Measurements from ENCODE around the gene G3BP1. TPM values are rescaled to one million over a fixed set of nuclear protein-coding genes. Genes with fewer than 3 reads are reported as not detected.
"Not testable (repeated sequence)": the region's sequence is repeated elsewhere in the genome, so short reads cannot be mapped to it uniquely, and the experiment has no call there.

The G3BP1 gene
- 60.7 TPM for total RNA-seq

DNA sequence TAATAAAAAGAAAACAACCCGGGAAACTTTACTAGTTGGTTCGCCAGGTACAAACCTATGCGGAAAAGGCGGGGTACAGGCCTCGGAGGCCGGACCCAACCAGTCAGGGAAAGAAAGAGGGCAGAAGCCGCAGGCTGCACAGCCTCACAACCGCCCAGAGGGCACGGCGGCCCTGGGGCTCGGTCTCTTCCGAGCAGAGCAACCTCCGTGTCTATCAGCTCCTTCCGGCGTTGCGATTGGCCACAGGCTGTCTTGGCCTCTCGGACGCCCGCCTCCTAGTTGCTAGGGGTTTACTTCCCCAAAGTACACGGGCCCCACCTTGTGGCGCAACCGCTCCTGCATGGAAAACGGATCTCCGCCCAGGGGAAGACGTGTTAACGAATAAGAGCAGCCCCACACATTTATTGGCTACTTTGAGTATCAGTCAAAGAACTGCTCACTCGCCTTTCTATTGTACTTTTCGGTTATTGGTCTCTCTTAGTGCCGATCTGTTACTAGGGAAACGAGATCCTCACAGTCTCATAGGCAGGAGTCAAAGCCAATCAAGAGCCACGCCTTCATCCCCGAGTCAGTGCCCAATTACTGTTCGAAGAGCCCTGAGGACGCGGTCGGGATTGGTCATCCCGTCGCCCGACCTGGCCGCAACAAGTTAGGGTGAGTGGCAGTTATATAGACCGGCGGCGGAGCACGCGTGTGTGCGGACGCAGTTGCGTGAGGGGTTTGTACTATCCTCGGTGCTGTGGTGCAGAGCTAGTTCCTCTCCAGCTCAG is at the start of gene G3BP1:
Gene G3BP1 (plus strand): TSS at position 696 of the 770 bp plus-strand sequence. CDS start 14,667 bp downstream, outside the sequence.
- DNase-seq (ENCODE audit: low spot score in 2 of 2) = peak; percentile 95 to 99

DNA sequence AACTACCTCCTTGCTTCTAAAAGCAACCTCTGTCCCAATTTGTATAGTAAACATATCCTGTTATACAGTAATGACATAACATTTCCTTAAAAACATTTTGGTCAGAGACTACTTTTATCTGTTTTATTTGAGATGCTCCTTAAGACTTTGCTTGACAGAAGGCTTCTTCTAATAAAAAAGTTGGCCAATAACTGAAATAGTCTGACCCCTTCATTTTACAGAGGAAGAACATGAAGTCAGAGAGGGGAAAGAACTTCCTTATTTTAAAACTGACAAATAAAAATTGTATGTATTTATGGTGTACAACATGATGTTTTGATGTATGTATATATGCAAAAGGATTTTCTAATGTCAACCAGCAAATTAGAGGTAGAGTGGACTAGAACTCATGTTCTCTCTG is 49.2 kb upstream of the G3BP1 start:
- DNase-seq (ENCODE audit: low spot score in 2 of 2) (no peak), FAIRE-seq (no peak)

More for the DNA sequence above, at the start of gene G3BP1:
- peak; percentile 99 for FAIRE-seq

DNA sequence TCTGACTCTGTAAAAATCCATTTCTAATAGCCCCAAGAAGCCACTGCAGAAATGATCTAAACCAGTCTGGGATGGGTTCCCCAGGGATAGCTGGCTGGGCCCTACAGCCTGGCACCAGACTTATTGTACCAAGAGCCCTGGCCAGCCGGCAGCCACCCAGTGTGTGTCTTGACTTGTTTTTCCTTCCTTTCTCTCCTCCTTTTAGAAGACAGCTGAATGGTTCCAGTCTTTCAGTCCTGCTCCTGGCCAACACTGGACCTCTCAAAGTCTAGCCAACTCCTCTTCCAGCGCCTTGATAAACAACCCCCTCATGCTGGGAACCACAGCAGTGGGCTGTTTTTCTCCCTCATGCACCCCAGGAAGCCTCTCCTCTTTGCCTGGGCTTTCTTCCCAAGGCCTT is 47.4 kb upstream of the G3BP1 start:
- FAIRE-seq = no peak
- DNase-seq (ENCODE audit: low spot score in 2 of 2) = no peak

DNA sequence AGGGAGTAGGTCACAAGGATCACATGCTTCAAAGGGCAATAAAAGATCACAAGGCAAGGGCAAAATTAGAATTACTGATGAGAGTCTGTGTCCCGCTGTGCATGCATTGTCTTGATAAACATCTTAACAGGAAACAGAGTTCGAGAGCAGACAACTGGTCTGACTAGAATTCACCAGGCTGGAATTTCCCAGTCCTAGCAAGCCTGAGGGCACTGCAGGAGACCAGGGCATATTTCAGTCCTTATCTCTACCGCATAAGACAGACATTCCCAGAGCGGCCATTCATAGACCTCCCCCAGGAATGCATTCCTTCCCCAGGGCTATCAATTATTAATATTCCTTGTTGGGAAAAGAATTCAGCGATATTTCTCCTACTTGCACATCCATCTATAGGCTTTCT is 42.2 kb upstream of the G3BP1 start:
- DNase-seq (ENCODE audit: low spot score in 2 of 2); FAIRE-seq: not testable (repeated sequence)

DNA sequence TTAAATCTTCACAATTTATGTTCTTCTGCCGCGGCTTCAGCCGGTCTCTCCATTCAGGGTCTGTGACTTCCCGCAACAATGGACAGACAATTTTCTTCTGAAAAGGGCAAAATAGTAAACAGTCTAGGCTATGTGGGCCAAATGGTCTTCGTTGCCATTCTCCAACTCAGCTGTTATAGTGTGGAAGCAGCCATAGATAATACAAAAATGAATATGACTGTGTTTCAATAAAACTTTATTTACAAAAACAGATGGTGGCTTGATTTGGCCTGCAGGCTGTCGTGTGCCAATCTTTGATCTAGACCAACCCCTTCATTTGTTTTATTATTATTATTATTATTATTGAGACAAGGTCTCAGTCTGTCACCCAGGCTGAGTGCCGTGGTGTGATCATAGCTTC is 41.4 kb upstream of the G3BP1 start:
- DNase-seq (ENCODE audit: low spot score in 2 of 2) (no peak), FAIRE-seq (no peak)

DNA sequence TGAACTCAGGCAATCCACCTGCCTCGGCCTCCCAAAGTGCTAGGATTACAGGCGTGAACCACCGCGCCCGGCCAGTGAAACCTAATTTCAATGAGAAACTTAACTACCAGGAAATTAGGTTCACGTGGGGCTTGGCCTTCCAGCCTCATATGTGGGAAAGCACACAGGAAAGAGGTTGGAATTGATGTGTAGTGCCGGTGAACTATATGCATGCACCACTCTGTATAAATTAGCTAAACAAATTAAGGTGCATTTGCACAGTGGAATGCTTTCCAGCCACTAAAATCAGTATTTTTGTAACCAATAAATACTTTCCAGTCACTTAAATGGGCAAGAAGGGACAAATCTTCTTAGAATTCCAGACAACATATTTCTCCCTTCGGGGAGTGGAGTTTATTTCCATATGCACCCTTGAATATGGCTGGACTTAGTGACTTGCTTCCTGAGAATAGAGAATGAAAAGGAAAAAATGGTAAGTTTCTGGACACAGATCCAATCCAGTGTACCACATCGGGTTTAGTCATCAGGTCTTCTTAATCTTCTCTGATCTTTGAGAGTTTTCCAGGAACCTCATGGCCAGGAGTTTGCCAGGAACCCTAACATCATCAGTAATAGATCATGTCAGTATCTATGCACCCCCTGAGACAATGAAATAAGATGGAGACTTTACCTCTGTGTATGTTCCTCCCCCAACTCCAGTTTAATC is 38.2 kb upstream of the G3BP1 start:
- DNase-seq (ENCODE audit: low spot score in 2 of 2) (no peak), FAIRE-seq (no peak)

DNA sequence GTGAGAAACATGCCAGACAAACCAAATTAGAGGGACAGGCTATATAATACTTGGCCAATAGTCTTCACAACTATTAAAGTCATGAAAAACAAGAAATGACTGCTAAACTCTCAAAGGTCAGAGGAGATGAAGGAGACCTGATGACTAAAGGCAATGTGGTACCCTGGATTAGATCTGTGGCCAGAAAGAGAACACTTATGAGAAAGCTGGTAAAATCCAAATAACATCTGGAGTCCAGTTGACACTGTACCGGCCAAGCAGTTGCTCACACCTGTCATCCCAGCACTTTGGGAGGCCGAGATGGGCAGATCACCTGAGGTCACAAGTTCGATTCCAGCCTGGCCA is 37.7 kb upstream of the G3BP1 start:
- no peak for FAIRE-seq
- no peak for DNase-seq (ENCODE audit: low spot score in 2 of 2)

DNA sequence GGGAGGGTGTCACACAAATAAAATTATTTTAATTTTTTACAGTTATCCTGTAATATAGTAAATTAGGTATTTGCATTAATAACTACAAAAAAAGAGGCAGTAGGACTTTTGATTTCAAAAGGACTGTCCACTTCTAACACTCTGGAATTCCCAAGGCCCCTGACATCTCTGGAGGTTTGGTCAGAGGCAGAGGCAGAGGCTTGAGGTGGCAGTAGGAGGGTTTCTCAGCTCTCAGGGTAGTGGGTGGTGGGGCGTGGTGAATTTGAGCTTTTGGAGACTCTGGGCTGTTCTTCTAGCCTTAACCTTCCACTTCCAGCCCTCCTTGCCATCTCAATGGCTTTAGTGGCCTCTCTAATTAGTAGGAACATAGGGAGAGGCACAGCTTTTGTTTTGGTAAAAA is 36.1 kb upstream of the G3BP1 start:
- no peak for FAIRE-seq
- no peak for DNase-seq (ENCODE audit: low spot score in 2 of 2)

DNA sequence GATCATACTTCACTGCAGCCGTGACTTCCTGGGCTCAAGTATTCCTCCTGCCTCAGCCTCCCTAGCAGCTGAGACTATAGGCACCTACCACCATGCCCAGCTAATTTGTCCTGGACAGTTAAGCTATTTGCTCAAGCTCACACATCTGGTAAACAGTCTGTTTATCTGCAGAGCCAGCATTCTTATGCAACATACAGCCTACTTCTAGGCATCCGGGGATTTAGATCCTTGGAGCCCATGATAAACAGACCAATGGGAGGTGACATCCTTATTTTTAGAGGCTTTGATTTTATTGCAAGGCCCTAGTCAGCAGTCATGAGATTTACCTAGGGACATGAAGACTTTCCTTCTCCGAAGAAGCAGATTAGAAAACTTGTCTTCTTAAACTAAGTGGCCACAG is 34.3 kb upstream of the G3BP1 start:
- FAIRE-seq (no peak), DNase-seq (ENCODE audit: low spot score in 2 of 2) (no peak)

DNA sequence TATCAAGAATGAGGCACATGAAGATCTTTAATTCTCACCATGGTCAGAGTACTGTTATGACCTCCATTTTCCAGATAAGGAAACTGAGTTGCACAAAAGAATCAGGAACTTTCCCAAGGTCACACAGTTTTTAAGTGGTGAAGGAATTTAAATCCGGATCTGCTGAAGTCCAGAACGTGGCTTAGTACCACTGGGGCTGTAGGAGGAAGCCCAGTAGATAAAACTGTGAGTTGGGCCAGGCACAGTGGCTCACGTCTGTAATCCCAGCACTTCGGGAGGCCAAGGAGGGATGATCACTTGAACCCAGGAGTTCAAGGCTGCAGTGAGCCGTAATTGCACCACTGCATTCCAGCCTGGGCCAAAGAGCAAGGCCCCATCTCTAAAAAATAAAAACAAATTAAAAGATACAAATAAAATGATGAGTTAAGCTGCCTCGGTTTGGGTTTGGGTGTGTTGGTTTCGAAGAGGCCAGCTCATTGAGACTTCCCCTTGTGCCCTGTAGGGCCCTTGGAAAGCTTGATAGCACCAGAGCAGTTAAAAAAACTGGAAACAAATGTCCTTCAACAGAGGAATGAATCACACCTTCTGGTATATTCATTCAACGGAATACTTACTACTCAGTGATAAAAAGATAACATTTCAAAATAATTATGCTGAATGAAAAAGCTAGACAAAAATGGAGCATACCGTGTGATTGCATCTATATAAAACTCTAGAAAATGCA is 33.5 kb upstream of the G3BP1 start:
- DNase-seq (ENCODE audit: low spot score in 2 of 2) = no peak
- FAIRE-seq = no peak

DNA sequence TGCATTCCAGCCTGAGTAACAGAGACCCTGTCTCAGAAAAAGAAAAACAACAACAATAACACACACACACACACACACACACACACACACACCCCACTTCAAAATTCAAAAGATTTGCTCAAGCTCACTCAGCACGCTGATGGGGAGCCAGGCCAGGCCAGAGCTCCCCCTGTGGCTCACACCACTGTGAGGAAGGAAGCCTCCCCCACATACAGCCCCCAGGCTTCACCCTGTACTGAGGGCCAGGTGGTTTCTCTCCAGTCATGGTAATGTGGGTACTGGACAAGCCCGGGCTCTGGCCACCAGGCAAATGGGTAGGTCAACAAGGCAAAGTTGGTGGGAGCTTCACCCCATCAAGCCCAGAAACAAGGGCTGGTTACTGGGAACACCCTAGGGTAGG is 32.4 kb upstream of the G3BP1 start:
- no peak for DNase-seq (ENCODE audit: low spot score in 2 of 2)
- no peak for FAIRE-seq

DNA sequence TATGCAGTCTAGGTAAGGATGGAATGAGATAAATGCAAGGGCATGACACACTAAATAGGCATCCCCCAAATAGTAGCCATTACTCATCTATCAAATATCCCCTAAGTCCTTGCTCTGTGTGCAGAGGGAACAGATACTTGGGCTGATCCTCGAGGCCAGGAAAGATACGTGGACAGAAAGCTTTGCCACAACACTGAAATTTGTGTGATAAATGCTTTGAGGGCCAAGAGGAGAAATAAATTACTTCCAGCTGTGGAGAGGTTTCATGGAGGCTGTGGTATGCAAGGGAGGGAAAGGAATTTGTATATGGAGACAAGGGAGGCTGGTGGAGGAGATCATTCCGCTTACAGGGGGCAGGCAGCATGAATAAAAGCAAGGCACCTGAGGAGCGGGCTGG is 31.8 kb upstream of the G3BP1 start:
- FAIRE-seq (no peak), DNase-seq (ENCODE audit: low spot score in 2 of 2) (no peak)

DNA sequence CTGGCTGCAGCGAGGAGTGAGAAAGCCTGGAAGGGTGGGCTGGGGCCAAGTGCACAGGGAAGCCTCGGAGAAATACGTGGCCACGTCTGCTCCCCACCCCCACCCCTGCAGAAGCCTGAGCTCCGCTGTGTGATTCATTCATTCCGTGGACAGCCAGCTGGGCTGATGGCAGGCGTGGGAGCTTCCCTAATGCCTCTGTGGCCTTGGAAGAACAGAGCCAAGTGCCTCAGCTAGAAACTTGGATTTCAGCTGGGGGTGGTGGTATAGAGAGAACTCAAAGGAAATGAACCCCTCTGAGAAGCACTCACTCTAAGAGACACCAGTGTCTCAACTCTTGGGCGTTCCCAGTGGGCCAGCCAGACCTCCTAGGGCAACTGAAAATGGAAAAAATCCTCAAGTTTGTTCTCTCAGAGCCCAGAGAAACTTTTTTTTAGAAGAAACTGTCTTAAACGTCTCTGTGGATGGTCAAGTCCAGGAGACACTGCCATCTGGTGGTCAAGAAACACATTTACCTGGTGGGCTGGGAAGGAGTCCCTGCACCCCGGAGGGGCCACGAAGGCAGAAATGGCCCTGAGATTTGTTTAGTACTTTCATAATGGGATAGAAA is 31.3 kb upstream of the G3BP1 start:
- peak in 1 of 2 donors; percentile 52 for DNase-seq (ENCODE audit: low spot score in 2 of 2)
- FAIRE-seq = no peak

DNA sequence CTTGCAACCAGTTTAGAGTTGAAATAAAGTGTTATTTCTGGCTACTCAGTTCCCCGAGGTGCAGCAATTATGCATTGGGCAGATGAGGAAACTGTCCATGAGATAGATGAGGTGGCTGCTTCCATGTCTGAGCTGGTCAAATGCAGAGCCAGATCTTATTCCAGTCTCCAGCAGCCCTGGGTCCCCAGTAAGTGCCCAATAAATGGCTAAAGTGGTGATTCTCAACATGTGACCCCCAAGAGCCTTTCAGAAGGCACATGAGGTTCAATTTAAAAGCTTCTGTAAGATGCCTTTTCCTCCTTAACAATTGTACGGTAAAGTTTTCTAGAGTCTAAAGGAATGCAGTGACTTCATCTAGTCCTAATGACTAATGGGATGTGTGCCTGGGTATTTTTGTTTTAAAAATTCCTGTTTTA is 30.8 kb upstream of the G3BP1 start:
- FAIRE-seq (no peak), DNase-seq (ENCODE audit: low spot score in 2 of 2) (no peak)

DNA sequence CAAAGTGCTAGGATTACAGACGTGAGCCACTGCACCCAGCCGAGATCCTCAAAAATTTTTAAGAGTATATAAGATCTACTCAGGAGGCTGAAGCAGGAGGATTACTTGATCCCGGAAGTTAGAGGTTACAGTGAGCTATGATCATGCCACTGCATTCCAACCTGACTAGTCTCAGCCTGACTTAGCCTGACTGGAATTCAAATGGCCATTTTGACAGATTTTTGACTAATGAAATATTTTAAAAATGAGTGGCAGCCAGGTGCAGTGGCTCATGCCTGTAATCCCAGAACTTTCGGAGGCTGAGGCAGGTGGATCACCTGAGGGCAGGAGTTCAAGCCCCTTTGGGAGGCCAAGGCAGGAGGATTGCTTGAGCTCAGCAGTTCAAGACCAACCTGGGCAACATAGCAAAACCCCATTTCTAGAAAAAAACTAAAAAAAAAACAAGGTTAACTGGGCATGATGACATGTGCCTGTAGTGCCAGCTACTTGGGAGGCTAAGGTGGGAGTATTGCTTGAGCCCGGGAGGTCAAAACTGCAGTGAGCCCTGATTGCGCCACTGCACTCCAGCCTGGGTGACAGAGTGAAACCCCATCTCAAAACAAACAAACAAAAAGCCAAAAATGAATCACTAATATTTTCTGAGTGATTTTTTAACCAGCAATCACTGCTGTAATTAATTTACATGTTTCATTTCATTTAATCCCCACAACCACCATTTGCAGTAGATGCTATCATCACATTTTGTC is 29.9 kb upstream of the G3BP1 start:
- no peak for FAIRE-seq
- DNase-seq (ENCODE audit: low spot score in 2 of 2) = no peak

DNA sequence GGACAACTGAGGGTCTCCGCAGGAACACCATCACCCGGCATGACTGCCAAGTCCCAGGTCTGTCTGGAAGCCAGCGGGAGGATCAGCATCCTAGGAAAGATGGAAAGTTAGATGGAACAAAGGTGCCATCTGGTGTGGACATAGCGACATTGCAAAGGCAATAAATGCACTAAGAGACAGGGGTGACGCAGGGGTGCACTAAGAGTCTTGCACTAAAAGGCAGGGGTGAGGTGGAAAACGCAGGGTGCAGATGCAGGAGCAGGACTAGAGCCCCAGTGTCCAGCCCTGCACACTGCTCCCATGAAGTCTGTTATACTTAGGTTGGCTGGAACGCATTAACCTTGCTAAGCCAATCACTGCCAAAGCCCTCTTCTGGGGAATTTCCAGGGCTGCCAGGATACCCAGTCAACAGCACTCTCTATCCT is 28.9 kb upstream of the G3BP1 start:
- peak in 1 of 2 donors; percentile 44 for DNase-seq (ENCODE audit: low spot score in 2 of 2)
- FAIRE-seq = no peak

DNA sequence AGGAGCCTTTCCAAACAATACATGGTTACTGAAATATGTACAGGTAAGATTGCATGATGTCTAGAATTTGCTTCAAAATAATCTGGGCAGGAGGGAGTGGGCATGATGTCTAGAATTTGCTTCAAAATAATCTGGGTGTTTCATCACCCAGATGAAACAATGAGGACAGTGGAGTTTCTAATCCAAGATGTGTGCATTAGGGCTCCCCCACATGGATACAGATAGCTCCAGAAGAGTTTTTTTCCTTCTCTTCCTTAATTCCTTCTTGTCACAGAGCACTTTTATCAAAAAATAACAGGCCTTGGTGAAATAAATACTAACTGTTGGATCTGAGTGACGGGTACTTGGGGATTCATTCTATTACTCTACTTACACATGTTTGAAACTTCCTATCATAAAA is 28.2 kb upstream of the G3BP1 start:
- no peak for DNase-seq (ENCODE audit: low spot score in 2 of 2)
- FAIRE-seq = no peak

DNA sequence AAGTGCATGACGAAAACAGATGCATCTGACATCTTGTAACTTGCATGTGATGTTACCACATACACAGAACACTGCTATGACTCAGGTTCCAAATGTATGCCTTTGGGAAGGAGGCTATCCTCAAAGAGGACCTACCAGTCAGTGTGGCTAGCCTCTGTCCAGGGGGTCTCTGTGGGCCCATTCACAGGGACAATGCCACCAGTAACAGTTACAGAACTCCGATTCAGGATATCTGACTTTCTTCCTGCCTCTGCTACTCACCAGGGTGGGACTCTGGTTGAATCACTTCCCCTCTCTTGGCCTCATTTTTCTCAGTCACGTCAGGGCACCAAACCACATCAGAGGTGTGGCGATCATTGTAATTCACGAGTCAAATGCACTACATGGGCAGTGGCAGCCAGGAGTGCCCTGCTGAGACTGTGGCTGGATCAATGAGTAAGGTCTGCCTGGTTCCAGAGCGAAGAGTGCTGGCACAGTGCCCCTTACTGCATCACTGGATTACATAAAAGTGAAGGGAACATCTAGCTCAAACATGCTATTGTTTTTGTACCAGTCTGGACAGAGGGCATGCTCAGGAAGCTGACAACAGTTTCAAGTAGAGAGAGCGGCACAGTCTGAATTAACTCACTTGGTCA is 26.6 kb upstream of the G3BP1 start:
- DNase-seq (ENCODE audit: low spot score in 2 of 2) = peak; percentile 29 to 49
- FAIRE-seq = no peak

DNA sequence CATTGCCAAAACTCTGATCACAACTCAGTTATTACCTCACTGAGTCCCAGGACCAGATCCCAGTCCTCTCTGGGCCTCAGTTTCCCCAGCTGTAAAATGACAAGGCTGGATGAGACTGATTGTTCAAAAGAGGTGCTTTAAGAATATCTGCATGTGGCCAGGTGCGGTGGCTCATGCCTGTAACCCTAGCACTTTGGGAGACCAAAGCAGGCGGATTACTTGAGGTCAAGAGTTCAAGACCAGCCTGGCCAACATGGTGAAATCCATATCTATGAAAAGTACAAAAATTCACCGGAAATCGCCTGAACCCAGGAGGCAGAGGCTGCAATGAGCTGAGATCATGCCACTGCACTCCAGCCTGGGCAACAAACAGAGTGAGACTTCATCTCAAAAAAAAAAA is 21.6 kb upstream of the G3BP1 start:
- FAIRE-seq = no peak

DNA sequence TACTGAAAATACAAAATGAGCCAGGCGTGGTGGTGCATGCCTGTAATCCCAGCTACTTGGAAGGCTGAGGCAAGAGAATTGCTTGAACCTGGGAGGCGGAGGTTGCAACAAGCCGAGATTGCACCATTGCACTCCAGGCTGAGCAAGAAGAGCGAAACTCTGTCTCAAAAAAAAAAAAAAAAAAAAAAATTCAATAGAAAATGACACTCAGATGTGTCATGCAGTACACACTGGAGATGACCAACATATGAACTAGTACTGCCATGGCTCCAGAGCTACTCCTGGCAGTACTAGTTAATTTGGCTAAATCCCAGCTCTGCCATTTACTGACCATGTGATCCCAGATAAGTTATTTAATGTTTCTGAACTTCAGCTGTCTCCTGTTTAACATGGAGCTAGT is 20.7 kb upstream of the G3BP1 start:
- FAIRE-seq (no peak), DNase-seq (ENCODE audit: low spot score in 2 of 2) (no peak)

More for the DNA sequence above, 21.6 kb upstream of the G3BP1 start:
- DNase-seq (ENCODE audit: low spot score in 2 of 2) = no peak
